Pons (tissue), 1 donor: Measurements from ENCODE around the gene PNLIPRP2.
A peak's percentile ranks its signal among the peaks of the same experiment; 100 is the strongest.

Experiments
- DNase-seq: peaks from one replicate; pipeline ENCODE4 v3.0.0-alpha.2; 2016; ENCODE audit warnings: low spot score

The PNLIPRP2 gene

DNA sequence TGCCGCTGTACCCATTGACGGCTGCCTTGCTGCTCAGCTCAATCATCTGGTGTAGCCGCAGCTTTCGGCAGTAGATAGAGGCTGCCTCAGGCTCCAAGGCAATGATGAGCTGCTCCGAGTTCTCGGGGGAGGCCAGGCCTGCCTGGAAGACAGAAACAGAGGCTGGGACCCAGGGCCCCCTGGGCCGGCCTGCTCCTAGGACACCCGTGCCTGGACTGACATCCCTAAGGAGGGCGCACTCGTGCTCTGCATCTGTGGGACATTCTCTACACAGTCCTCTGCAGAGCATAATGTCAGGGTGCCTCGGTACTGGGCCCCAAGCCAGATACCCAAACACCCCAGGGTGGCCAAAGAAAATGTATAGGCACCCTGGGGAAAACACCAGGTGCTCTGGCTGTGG is 63.1 kb downstream of the PNLIPRP2 start:
- DNase-seq = no peak

DNA sequence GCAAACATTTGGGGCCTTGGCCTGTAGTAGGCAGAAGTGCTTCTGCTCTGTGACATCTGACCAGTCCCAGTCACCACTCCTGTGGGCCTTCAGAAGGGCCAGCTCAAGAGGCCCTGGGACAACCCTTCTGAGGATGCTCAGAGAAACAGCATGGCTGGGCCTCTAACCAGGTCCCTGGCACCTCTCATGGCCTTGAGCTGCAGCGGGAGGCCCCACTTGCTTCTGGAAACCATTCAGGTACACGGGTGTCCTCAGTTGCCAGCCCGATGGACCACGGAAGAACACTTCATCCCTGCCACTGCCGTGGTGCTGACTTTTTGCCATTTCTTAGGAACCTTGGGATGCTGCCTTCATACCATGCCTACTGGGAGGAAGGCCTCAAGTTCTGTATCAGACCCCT is 64.0 kb downstream of the PNLIPRP2 start:
- no peak for DNase-seq

DNA sequence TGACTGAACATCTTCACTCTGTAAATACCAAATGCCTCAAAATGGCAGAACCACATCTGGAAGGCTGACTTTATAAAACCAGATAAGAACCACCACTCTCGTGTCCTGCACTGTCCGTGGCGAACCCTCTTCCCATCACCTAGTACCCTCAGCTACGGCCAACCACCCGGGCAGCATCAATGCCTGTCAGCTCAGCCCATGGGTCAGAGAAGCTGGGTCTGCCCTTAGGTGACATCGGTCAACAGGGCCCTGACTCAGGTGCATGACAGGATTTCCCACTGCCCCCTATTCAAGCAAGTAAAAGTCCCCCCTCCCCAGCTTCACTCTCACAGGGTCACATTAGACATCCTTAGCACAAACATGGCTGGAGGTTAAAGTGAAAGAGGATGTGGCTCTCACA is 65.1 kb downstream of the PNLIPRP2 start:
- no peak for DNase-seq

DNA sequence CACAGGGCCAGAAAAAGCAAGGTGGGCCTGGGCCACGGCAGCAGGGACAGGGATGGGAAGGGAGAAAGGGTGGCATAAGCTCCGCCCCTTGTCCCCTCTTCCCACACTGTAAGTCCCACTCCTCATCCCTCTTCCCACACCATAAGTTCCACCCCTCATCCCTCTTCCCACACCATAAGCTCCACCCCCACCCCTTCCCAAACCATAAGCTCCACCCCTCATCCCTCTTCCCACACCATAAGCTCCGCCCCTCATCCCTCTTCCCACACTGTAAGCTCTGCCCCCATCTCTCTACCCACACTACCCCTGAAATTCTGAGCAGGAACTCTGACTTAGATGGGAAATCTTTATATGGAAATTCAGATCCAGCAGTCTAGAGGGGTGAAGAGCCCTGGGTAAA is 65.9 kb downstream of the PNLIPRP2 start:
- no peak for DNase-seq

DNA sequence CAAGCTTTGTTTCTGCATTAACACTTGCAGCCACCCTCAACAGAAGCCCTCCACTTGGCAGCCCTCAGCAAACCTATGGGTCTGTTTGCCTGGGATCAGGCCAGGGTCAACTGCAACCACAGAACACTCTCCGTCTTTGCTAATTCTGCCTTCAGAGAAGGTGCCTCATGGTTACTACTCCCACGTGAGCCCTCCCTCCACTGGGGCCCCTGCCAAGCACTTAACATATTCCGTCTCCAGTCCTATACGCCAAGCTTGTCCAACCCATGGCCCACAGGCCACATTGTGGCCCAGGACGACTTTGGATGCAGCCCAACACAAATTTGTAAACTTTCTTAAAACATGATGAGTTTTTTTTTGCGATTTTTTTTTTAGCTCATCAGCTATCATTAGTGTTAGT is 66.9 kb downstream of the PNLIPRP2 start:
- no peak for DNase-seq

DNA sequence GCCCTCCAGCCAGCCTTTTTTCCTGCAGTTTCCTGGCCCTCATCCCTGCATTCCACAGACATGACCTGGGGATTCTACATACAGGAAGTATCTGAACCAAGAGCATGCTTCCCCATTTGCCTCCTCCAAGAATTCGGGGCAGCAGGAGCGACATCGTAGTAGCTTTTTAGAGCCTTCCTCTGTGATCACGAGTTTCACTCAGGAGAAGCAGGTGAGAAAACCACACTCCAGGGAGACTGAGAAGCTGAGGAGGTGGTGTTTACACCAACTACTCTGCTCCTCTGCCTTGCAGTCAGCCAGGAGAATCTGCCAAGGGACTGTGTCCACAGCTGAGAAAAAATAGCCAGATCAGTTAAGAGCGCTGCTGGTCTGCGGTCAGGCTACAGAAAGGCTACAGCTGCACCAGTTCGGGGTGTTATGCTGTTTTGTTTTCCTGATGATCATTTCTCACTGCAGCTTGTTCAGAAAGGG is 67.5 kb downstream of the PNLIPRP2 start:
- no peak for DNase-seq

DNA sequence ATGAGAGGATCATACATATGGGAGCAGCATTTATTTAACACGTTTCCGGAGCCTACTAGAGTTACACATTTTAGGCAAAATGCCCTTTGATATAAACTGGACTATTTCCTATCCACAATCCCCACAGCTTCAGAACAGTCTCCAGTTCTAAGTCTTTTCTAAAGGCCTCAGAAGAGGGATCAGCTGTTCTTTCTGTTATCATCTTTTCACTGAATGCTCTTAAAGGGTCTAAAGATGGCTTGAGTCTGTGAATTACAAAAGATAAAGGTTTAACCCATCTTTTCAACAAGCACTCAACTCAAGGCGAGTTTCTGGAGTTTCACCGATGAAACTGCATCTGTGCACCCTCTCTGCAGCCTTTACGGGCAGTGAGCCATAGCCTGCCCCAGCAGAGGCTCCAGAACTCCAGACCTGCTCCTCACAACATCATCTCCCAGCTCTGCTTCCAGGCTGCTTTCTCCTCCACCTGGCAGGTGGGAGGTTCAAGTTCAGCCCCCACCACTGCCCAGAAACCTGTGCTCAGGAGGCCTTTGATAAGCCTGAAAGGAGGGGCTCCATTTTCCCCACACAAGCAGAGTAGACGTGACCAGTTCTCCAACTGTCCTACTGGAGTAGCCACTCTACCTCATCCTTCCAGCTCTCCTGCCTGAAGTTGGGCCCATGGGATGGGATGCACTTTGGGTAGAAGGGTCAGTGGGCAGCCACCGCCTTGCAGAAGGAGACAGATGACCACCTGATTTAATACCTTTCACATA is 68.2 kb downstream of the PNLIPRP2 start:
- no peak for DNase-seq

DNA sequence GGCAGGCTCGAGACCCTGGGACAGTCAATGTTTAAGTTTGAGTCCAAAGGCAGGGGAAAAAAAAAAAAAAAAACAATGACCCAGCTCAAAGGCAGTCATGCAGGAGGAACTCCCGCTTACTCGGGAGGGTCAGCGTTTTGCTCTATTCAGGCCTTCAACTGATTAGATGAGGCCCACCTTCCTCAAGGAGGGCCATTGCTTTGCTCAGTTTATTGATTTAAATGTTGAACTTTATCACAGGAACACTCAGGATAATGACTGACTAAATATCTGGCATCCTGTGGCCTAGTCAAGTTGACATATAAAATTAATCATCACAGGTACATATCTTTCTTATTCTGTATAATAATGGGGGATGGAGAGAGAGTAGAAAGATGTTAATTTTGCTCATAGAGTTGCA is 69.0 kb downstream of the PNLIPRP2 start:
- DNase-seq = no peak

DNA sequence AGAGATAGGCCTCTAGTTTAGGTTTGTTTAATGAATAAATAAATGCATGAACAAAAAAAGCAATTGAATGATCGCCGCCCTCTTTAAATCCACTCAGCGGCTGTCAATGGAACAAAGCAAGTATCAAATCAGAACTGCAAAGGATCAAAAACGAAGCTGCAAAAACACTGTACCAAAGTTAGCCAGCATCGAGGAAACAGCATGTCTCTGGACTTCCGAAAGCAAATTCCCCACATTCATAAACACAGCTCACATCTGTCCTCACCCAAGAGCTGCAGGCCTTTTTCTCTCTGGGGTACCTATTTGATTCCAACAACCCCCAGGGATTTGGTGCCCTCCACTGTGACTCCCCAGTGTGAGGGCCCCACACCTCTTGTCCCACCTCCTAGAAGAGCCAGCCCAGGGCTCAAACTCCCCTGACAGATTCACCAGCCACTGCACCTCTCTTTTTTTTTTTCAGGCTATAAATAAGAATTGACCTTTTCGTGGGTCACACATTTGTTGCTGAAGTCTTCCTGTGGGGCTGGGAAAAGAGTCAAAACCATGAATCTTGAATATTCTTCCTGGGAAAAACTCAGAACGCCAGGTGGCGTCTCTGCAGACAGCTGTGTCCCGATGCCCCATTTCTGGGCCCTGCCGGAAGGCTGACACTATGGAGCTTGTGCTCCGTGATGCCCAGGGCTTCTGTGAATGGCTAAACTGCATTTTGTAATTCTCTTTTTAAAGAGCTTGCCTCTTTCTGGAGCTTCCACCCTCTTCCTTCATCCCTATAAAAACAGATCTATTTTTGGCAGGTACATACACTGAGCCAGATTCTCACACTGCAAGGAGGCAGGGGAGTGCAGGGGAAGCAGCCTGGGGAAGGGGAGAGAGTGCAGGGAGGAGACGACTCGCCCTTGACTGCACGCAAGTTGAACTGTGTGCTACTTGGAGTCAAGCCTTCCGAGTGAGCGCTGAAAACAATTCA is 69.9 kb downstream of the PNLIPRP2 start:
- peak; percentile 36 for DNase-seq

DNA sequence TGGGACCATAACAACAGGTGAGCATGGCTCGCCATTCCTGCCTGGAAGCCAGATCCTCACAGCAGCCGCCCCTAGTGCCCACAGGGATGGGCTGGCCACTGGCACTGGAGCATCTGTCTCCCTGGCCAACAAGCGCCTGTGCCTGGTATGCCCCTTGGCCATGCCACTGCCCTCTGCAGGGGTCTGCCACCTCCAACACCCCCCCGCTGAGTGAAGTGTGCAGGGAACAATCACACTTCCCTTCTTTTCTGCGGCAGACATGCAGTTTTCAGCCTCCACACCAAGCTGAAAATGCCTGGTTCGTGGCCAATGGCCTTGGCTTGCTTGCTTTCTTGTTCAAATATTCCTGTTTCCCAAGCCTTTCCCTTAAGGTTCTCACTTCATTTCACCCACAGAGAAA is 70.9 kb downstream of the PNLIPRP2 start:
- no peak for DNase-seq

DNA sequence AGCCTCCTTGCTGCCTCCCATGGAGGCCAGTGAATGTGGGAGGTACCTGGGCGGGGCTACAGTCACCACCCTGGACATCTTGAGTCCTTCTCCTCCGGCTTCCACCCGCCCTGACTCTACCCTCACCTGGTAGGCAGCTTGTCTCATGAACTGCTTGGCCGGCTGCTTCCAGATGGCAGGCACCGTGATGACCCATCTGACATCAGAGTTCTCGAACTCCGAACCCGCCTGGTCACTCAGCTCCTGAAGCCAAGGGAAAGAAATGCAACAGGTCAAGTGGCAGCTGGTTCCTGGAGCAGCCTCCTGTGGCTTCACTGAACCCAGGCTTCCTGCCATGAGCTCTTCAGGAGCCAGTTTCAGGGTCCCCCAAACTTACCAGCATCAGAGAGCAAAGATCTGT is 71.5 kb downstream of the PNLIPRP2 start:
- no peak for DNase-seq

DNA sequence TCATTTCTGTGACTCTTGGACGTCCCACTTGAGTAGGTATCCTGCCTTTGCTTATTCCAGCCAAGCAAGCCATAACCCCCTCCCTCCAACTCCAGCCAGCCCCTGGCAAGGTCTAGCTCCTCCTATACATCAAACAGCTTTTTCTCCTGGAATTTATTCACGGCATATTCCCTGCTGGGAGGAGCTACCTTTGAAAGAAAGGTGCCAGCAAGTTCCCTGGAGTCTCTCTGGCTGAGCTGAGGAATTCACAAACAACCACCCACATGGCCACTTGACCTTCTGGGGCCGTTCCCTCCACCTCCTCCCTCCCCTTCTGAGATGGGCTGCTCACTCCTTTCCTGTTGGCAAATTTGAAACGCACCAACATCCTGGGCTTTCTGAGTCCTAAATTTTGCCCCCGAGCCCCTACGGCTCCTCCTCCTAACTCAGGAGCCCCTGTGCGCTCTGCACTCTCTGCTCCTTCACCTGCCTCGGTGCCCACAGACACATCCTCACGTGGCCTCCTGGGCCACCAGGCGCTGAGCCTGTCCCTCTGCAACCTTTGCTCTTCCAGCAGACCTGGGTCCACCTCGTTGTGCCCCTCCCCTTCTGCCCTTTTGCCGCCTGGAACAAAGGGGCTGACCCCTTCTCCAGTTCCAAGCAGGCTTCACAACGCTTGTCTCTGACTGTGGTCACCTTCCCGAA is 73.6 kb downstream of the PNLIPRP2 start:
- no peak for DNase-seq
